ENCODE measurements around the gene HACE1.

DNA sequence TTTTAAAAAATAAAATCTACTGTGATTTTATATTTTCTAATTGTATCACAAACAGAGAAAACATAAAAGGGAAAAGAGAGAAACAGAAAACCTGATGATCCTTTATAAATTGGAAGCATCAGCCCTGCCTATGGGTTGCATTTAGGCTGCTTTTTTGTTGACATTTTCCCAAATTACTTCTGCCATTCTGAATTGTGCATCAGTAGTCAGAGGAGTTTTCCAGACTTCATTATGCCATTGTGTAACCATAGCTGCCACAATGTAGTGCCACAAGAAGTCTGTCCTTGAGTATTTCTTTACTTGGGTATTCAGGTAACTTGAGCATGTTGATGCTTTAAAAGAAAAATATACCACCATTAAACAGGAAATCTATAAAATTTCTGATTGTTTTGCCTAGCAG, 130.3 kb downstream of the HACE1 start:
- no peak for TF ChIP-seq POLR2A (IDR thresholded peaks at IDR 0.05)
- TF ChIP-seq, protein P1, sequence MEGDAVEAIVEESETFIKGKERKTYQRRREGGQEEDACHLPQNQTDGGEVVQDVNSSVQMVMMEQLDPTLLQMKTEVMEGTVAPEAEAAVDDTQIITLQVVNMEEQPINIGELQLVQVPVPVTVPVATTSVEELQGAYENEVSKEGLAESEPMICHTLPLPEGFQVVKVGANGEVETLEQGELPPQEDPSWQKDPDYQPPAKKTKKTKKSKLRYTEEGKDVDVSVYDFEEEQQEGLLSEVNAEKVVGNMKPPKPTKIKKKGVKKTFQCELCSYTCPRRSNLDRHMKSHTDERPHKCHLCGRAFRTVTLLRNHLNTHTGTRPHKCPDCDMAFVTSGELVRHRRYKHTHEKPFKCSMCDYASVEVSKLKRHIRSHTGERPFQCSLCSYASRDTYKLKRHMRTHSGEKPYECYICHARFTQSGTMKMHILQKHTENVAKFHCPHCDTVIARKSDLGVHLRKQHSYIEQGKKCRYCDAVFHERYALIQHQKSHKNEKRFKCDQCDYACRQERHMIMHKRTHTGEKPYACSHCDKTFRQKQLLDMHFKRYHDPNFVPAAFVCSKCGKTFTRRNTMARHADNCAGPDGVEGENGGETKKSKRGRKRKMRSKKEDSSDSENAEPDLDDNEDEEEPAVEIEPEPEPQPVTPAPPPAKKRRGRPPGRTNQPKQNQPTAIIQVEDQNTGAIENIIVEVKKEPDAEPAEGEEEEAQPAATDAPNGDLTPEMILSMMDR (IDR thresholded peaks at IDR 0.05 in 8 of 11, conservative IDR thresholded peaks at IDR 0.05 in 3 of 11) = no peak
- TF ChIP-seq POLR2AphosphoS5 (IDR thresholded peaks at IDR 0.05) = no peak

All from spleen (tissue), 7 donors.